Upper lobe of left lung (tissue), 6 donors: ENCODE results near the gene EFNA5. TPM values are rescaled to one million over a fixed set of nuclear protein-coding genes. Genes with fewer than 3 reads are reported as not detected.

ENCODE experiments used
- ATAC-seq, 2 donors: fragments of 200-7000 bp; cut with Tn5 transposase; one replicate each; pipeline ENCODE4 v1.9.1; 2022; ENCODE audit warnings: mild to moderate bottlenecking in 2 of 2, moderate library complexity in 2 of 2; ENCODE audit not compliant: low FRiP score in 2 of 2
- DNase-seq, 2 donors: peaks; one replicate each; pipeline ENCODE4 v3.0.0-alpha.2; 2019 to 2020
- H3K27ac ChIP-seq, 4 donors: fragments of 200-600 bp; sonication (generic); one replicate each; pipeline ENCODE4 v1.5.1; 2016 to 2019
- H3K27me3 ChIP-seq, 4 donors: fragments of 200-600 bp; sonication (generic); one replicate each; pipeline ENCODE4 v1.5.1; 2017 to 2019
- H3K36me3 ChIP-seq, 4 donors: fragments of 200-600 bp; sonication (generic); one replicate each; pipeline ENCODE4 v1.5.1; 2016 to 2019
- H3K4me1 ChIP-seq, 4 donors: fragments of 200-600 bp; sonication (generic); one replicate each; pipeline ENCODE4 v1.5.1; 2018 to 2019
- H3K4me3 ChIP-seq, 4 donors: fragments of 200-600 bp; sonication (generic); one replicate each; pipeline ENCODE4 v1.5.1; 2017 to 2019; ENCODE audit warnings: mild to moderate bottlenecking in 2 of 4, moderate library complexity in 1 of 4
- H3K9me3 ChIP-seq, 4 donors: fragments of 200-600 bp; sonication (generic); one replicate each; pipeline ENCODE4 v1.5.1; 2018 to 2019
- CTCF ChIP-seq, 6 experiments: fragments of 450-650 bp in 4 of 6; fragments of 200-600 bp in 2 of 6; sonication (generic) in 2 of 6; IDR thresholded peaks; one replicate each; pipeline ENCODE4 v1.5.1; 2016 to 2019; ENCODE audit warnings: antibody characterized with exemption in 6 of 6
- EP300 ChIP-seq, 4 donors: sonication (generic); formaldehyde crosslinking; IDR thresholded peaks; one replicate each; pipeline ENCODE4 v1.5.1; 2017; ENCODE audit warnings: antibody characterized with exemption in 4 of 4, control low read depth in 2 of 4
- POLR2A ChIP-seq, 4 donors: fragments of 450-650 bp; IDR thresholded peaks; one replicate each; pipeline ENCODE4 v1.5.1; 2016 to 2017; ENCODE audit warnings: antibody characterized with exemption in 4 of 4, mild to moderate bottlenecking in 2 of 4
- POLR2AphosphoS5 ChIP-seq, 2 donors: sonication (generic); formaldehyde crosslinking; IDR thresholded peaks; one replicate each; pipeline ENCODE4 v1.5.1; 2017; ENCODE audit warnings: antibody characterized with exemption in 2 of 2
- WGBS, 2 donors: methylation state at CpG; one replicate each; pipeline ENCODE4 v1.1.5; 2017 to 2018; 5-methylcytosine and 5-hydroxymethylcytosine counted together
- total RNA-seq, 6 donors: library from RNA; depleted of rRNA in 4 of 6; stranded (reverse); fragments of >200 nt in 4 of 6; gene quantifications; one replicate each; pipeline versions ENCODE4 v1.1.0 to v1.2.1, GENCODE V29; 2016 to 2021
- donor health status: DM: no; HTN: no; CAD: no; lungs with moderate emphysema.
- donor health status: DM: no; HTN: yes; CAD: no; lungs with severe emphysema.

Gene EFNA5
- total RNA-seq, 6 donors from 2014 or later: 4.1 to 41.9 (median 7.3) TPM

GRCh38 chr5:107331312-107331711 lies 339.4 kb downstream of the EFNA5 start:
- ATAC-seq: no peak
- Histone ChIP-seq H3K4me1 (no peaks in the 10 kb centered on the region), H3K9me3 (no peaks in the 10 kb centered on the region), H3K4me3 (no peak overlapping the region), H3K36me3 (no peaks in the 10 kb centered on the region), H3K27ac (no peak overlapping the region), H3K27me3 (no peaks in the 10 kb centered on the region)
- 70 to 79% methylated on average over 1 of the region's 1 CpG for WGBS, 2 donors
- no peak for DNase-seq
- peak in 1 of 4 donors; percentile 17 for TF ChIP-seq EP300 (IDR thresholded peaks at IDR 0.05)
- TF ChIP-seq POLR2A (IDR thresholded peaks at IDR 0.05): no peak

GRCh38 chr5:107330903-107331302 lies 339.8 kb downstream of the EFNA5 start:
- Histone ChIP-seq H3K36me3 (no peaks in the 10 kb centered on the region), H3K27me3 (no peaks in the 10 kb centered on the region), H3K9me3 (no peaks in the 10 kb centered on the region), H3K4me3 (no peak overlapping the region), H3K4me1 (no peaks in the 10 kb centered on the region), H3K27ac (no peak overlapping the region)
- TF ChIP-seq EP300 (IDR thresholded peaks at IDR 0.05): no peak
- no peak for TF ChIP-seq POLR2A (IDR thresholded peaks at IDR 0.05)
- TF ChIP-seq CTCF (IDR thresholded peaks at IDR 0.05): no peak
- TF ChIP-seq POLR2AphosphoS5 (IDR thresholded peaks at IDR 0.05): no peak
- WGBS, 2 donors: 89% methylated on average over 9 of the region's 9 CpGs
- ATAC-seq (no peak), DNase-seq (no peak)

- H3K4me1 ChIP-seq: no peaks in the 10 kb centered on the region
- TF ChIP-seq CTCF (IDR thresholded peaks at IDR 0.05) (no peak), POLR2AphosphoS5 (IDR thresholded peaks at IDR 0.05) (no peak), POLR2A (IDR thresholded peaks at IDR 0.05) (no peak), EP300 (IDR thresholded peaks at IDR 0.05) (no peak)
- no peaks in the 10 kb centered on the region for H3K9me3 ChIP-seq
- no peaks in the 10 kb centered on the region for H3K27me3 ChIP-seq
- ATAC-seq (no peak), DNase-seq (no peak)
- H3K36me3 ChIP-seq: no peaks in the 10 kb centered on the region
- H3K27ac ChIP-seq: no peak overlapping the region
- H3K4me3 ChIP-seq: no peak overlapping the region
Measured at GRCh38 chr5:107329850-107330249, 340.9 kb downstream of the EFNA5 start.
